Panc1 (cell line): ENCODE measurements around the gene EPHB1.

Experiments
- CTCF ChIP-seq: fragments of 450-650 bp; IDR thresholded peaks from 2 replicates; pipeline ENCODE4 v1.5.1; 2017; ENCODE audit warnings: mild to moderate bottlenecking
- POLR2AphosphoS5 ChIP-seq: IDR thresholded peaks from 2 replicates; pipeline ENCODE4 v1.6.1; 2012; ENCODE audit warnings: mild to moderate bottlenecking, low read depth, low read length, moderate library complexity
- REST ChIP-seq, 2 experiments: IDR thresholded peaks; 2 replicates each; pipeline ENCODE4 v1.6.1; 2011 to 2012; ENCODE audit warnings: low read depth in 2 of 2, control low read depth in 1 of 2, low read length in 1 of 2, mild to moderate bottlenecking in 1 of 2, moderate library complexity in 1 of 2; ENCODE audit not compliant: insufficient read depth in 1 of 2
- SIN3A ChIP-seq: IDR thresholded peaks from 2 replicates; pipeline ENCODE4 v1.6.1; 2012; ENCODE audit warnings: low read depth, mild to moderate bottlenecking, low read length, moderate library complexity, borderline replicate concordance; ENCODE audit not compliant: insufficient read depth
- TCF7L2 ChIP-seq: IDR thresholded peaks from 2 replicates; pipeline ENCODE4 v1.6.1; 2011; ENCODE audit warnings: mild to moderate bottlenecking, low read depth, low read length, inconsistent platforms

- TF ChIP-seq CTCF (no peak), POLR2AphosphoS5 (no peak), REST (IDR thresholded peaks at IDR 0.05; ENCODE audit: insufficient read depth in 1 of 2, low read depth in 2 of 2, low read length in 1 of 2) (no peak), SIN3A (no peak), TCF7L2 (no peak)
These were observed 170.9 kb downstream of the EPHB1 start for GRCh38 chr3:134965865-134966481.
